ENCODE results near the gene VIT.

DNA sequence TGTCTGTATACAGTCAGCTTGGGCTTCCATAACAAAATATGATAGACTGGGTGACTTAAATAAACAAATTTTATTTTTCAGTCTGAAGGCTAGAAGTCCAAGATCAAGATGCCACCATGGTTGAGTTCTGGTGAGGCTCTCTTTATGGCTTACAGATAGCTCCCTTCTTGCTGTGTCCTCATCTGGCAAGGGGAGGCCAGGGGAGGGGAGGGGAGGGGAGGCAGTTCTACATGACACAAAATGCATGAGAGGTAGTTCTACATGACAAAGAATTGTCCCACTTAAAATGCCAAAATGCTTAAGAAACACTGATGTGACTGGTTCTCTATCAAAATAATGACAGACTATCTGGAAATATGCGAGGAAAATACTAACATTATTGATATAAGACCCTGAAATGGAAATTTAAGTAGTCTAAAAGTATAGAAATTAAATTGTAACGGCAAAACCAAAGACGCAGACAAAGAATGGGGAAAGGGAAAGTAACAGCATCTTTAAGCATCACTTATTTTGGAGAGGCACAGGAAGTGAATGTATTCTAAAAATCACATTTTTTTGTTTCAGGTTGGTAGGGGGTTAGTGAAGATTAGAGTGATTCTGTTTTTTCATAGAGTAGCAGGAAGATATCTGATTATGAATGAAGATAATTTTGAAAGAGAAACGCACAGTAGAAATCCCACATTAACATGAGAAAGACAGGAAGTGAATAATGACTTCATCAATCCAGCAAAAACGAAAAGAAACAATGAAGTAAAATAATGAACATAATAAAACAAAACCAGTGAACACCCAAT is 138.4 kb downstream of the VIT start:
- TF ChIP-seq, protein P1, sequence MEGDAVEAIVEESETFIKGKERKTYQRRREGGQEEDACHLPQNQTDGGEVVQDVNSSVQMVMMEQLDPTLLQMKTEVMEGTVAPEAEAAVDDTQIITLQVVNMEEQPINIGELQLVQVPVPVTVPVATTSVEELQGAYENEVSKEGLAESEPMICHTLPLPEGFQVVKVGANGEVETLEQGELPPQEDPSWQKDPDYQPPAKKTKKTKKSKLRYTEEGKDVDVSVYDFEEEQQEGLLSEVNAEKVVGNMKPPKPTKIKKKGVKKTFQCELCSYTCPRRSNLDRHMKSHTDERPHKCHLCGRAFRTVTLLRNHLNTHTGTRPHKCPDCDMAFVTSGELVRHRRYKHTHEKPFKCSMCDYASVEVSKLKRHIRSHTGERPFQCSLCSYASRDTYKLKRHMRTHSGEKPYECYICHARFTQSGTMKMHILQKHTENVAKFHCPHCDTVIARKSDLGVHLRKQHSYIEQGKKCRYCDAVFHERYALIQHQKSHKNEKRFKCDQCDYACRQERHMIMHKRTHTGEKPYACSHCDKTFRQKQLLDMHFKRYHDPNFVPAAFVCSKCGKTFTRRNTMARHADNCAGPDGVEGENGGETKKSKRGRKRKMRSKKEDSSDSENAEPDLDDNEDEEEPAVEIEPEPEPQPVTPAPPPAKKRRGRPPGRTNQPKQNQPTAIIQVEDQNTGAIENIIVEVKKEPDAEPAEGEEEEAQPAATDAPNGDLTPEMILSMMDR (conservative IDR thresholded peaks at IDR 0.05; ENCODE audit: low read depth in 2 of 2), result no peak
- no peak for TF ChIP-seq REST (IDR thresholded peaks at IDR 0.05; ENCODE audit: unreplicated experiment)
- no peak for TF ChIP-seq POLR2AphosphoS5 (IDR thresholded peaks at IDR 0.05; ENCODE audit: low read depth)
- TF ChIP-seq EZH2phosphoT487 (IDR thresholded peaks at IDR 0.05; ENCODE audit: unreplicated experiment), result no peak
- no peak for TF ChIP-seq JUNB (IDR thresholded peaks at IDR 0.05; ENCODE audit: unreplicated experiment)
- no peak for TF ChIP-seq EZH2 (IDR thresholded peaks at IDR 0.05; ENCODE audit: low read depth, unreplicated experiment)
- TF ChIP-seq, protein P2, sequence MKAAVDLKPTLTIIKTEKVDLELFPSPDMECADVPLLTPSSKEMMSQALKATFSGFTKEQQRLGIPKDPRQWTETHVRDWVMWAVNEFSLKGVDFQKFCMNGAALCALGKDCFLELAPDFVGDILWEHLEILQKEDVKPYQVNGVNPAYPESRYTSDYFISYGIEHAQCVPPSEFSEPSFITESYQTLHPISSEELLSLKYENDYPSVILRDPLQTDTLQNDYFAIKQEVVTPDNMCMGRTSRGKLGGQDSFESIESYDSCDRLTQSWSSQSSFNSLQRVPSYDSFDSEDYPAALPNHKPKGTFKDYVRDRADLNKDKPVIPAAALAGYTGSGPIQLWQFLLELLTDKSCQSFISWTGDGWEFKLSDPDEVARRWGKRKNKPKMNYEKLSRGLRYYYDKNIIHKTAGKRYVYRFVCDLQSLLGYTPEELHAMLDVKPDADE (IDR thresholded peaks at IDR 0.05), result no peak
- TF ChIP-seq STAT1 (IDR thresholded peaks at IDR 0.05; ENCODE audit: unreplicated experiment), result no peak

All from GM23338 (cell line).